ENCODE data around the gene DYNLRB1. TPM values are rescaled to one million over a fixed set of nuclear protein-coding genes. Genes with fewer than 3 reads are reported as not detected.

Gene DYNLRB1
- total and polyA plus RNA-seq, 9 of the 15 experiments (the other 6 are each of a cell fraction or from before 2014, with no cell fraction given): 48.7 to 358 (median 121) TPM

- no peak overlapping the region for H3K4me2 ChIP-seq (ENCODE audit: insufficient read depth, low read length)
- no peaks in the 10 kb centered on the region; the same call in 1 of the 2 replicates for H4K20me1 ChIP-seq (replicated peaks; ENCODE audit: control insufficient read depth, insufficient read depth, low read length)
- no peak overlapping the region for H3K27ac ChIP-seq (ENCODE audit: extremely low read depth, low read depth, low read length)
- H3K9me1 ChIP-seq (ENCODE audit: control insufficient read depth, insufficient read depth, low read length): no peaks in the 10 kb centered on the region
- BruUV-seq (replicated peaks): no TSS peak
- H3K27me3 ChIP-seq (ENCODE audit: control insufficient read depth in 2 of 2, insufficient read depth in 2 of 2, low read length in 2 of 2): no peaks in the 10 kb centered on the region
- CTCF ChIA-PET (ENCODE audit: low intra/inter-chr PET ratio): no interaction called here
- WGBS (ENCODE audit: insufficient coverage, low coverage, missing lambda C conversion rate): 83% methylated on average over 4 of the region's 4 CpGs
- no peak overlapping the region for H3K9ac ChIP-seq (ENCODE audit: insufficient read depth in 1 of 2, low read depth in 2 of 2, low read length in 2 of 2)
- FAIRE-seq: no peak
- H3K4me3 ChIP-seq: no peak overlapping the region
- no peaks in the 10 kb centered on the region for H3K79me2 ChIP-seq (ENCODE audit: control insufficient read depth, insufficient read depth, low read length)
- intact Hi-C loops (cut with micrococcal nuclease) (no loop called here), in situ Hi-C loops (cut with MboI) (no loop called here)
- H3K9me3 ChIP-seq (replicated peaks; ENCODE audit: control insufficient read depth, insufficient read depth, low read depth, low read length): no peaks in the 10 kb centered on the region
- TF ChIP-seq JUN (IDR thresholded peaks at IDR 0.05; ENCODE audit: borderline replicate concordance, low read depth, low read length) (no peak), JUN (CRISPR knock-in tag; IDR thresholded peaks at IDR 0.05; ENCODE audit: borderline replicate concordance) (no peak), KLF16 (IDR thresholded peaks at IDR 0.05) (no peak), VEZF1 (CRISPR knock-in tag; IDR thresholded peaks at IDR 0.05) (no peak)
- H3K36me3 ChIP-seq (ENCODE audit: control insufficient read depth, insufficient read depth, low read length): peaks cover 27% of the 10 kb centered on the region; the same call in 2 of the 3 replicates
- ATAC-seq: no peak
- POLR2A ChIA-PET: interaction anchor here (1.0 kb wide), 1 partner anchor 13 kb away, joined by 3 read pairs; no protein-coding TSS in a partner anchor
- H2AFZ ChIP-seq (ENCODE audit: low read depth, low read length): no peak overlapping the region
- H3K4me1 ChIP-seq (replicated peaks in 1 of 2; ENCODE audit: control insufficient read depth in 2 of 2, insufficient read depth in 2 of 2, low read length in 2 of 2): no peaks in the 10 kb centered on the region
- no peak for DNase-seq (ENCODE audit: extremely low read depth in 1 of 4, low spot score in 3 of 4)
Measured at GRCh38 chr20:34582221-34582620, 66.0 kb downstream of the DYNLRB1 start.

- ChIA-PET POLR2A (interaction anchor here (1.0 kb wide), 3 partner anchors 9 to 130 kb away, joined by 3 to 4 read pairs (median 3); no protein-coding TSS in a partner anchor), CTCF (ENCODE audit: low intra/inter-chr PET ratio) (no interaction called here)
- ATAC-seq: no peak
- Histone ChIP-seq H3K9me3 (replicated peaks; ENCODE audit: control insufficient read depth, insufficient read depth, low read depth, low read length) (no peaks in the 10 kb centered on the region), H3K36me3 (ENCODE audit: control insufficient read depth, insufficient read depth, low read length) (peaks cover 32% of the 10 kb centered on the region; the same call in 2 of the 3 replicates), H3K9me1 (ENCODE audit: control insufficient read depth, insufficient read depth, low read length) (no peaks in the 10 kb centered on the region), H3K4me2 (ENCODE audit: insufficient read depth, low read length) (no peak overlapping the region), H3K27ac (ENCODE audit: extremely low read depth, low read depth, low read length) (no peak overlapping the region), H3K27me3 (ENCODE audit: control insufficient read depth in 2 of 2, insufficient read depth in 2 of 2, low read length in 2 of 2) (no peaks in the 10 kb centered on the region), H3K4me3 (no peak overlapping the region), H2AFZ (ENCODE audit: low read depth, low read length) (no peak overlapping the region), H3K4me1 (replicated peaks in 1 of 2; ENCODE audit: control insufficient read depth in 2 of 2, insufficient read depth in 2 of 2, low read length in 2 of 2) (no peaks in the 10 kb centered on the region), H3K79me2 (ENCODE audit: control insufficient read depth, insufficient read depth, low read length) (no peaks in the 10 kb centered on the region), H4K20me1 (replicated peaks; ENCODE audit: control insufficient read depth, insufficient read depth, low read length) (no peaks in the 10 kb centered on the region; the same call in 1 of the 2 replicates), H3K9ac (ENCODE audit: insufficient read depth in 1 of 2, low read depth in 2 of 2, low read length in 2 of 2) (no peak overlapping the region)
- 65% methylated on average over 4 of the region's 4 CpGs for WGBS (ENCODE audit: insufficient coverage, low coverage, missing lambda C conversion rate)
- intact Hi-C loops (cut with micrococcal nuclease) (no loop called here), in situ Hi-C loops (cut with MboI) (no loop called here)
- FAIRE-seq: no peak
- DNase-seq (ENCODE audit: extremely low read depth in 1 of 4, low spot score in 3 of 4): peak in 1 of 4 experiments; percentile 12
- BruUV-seq (replicated peaks): no TSS peak
- no peak for TF ChIP-seq ZNF444 (CRISPR knock-in tag; IDR thresholded peaks at IDR 0.05)
- TF ChIP-seq ESRRA (IDR thresholded peaks at IDR 0.05; ENCODE audit: borderline replicate concordance, low read depth): 0 out of 2 replicates have a peak, but pooled peaks have one; percentile 35
- no peak for TF ChIP-seq SIRT6 (IDR thresholded peaks at IDR 0.05; ENCODE audit: low read depth, low read length)
- TF ChIP-seq MEIS2 (IDR thresholded peaks at IDR 0.05; ENCODE audit: partially characterized antibody): peak; percentile 22
- TF ChIP-seq NR2C1 (IDR thresholded peaks at IDR 0.05): peak; percentile 42; the same call in 1 of the 2 replicates
- TF ChIP-seq NR2C1 (tag; IDR thresholded peaks at IDR 0.05): peak; percentile 71
- TF ChIP-seq AFF1 (IDR thresholded peaks at IDR 0.05; ENCODE audit: low read depth in 1 of 2, partially characterized antibody in 2 of 2): no peak
Measured at GRCh38 chr20:34582911-34583310, 66.7 kb downstream of the DYNLRB1 start.

Data from K562 (cell line).